Right lobe of liver (tissue), 6 donors: Measurements from ENCODE around the gene RTN4R. TPM values are rescaled to one million over a fixed set of nuclear protein-coding genes. Genes with fewer than 3 reads are reported as not detected.

ENCODE experiments used
- ATAC-seq, 4 donors: fragments of 200-7000 bp; cut with Tn5 transposase; one replicate each; pipeline ENCODE4 v1.9.1; 2020; ENCODE audit warnings: mild to moderate bottlenecking in 4 of 4, moderate library complexity in 4 of 4
- DNase-seq, 3 donors: peaks; one replicate each; pipeline ENCODE4 v3.0.0-alpha.2; 2020
- H3K27ac ChIP-seq, 3 donors: fragments of 200-600 bp; one replicate each; pipeline ENCODE4 v1.8.0; 2022
- H3K27me3 ChIP-seq, 2 donors: fragments of 200-600 bp; one replicate each; pipeline ENCODE4 v1.8.0; 2022
- H3K36me3 ChIP-seq, 4 donors: fragments of 200-600 bp; sonication (generic) in 1 of 4; one replicate each; pipeline versions ENCODE4 v1.5.1 to v1.8.0; 2017 to 2022; ENCODE audit warnings: control low read depth in 1 of 4
- H3K4me1 ChIP-seq, 4 donors: fragments of 200-600 bp; sonication (generic) in 1 of 4; one replicate each; pipeline versions ENCODE4 v1.5.1 to v1.8.0; 2017 to 2022; ENCODE audit warnings: control low read depth in 1 of 4
- H3K4me3 ChIP-seq, 3 donors: fragments of 200-600 bp; one replicate each; pipeline ENCODE4 v1.8.0; 2022
- H3K9me3 ChIP-seq, 4 donors: fragments of 200-600 bp; sonication (generic) in 1 of 4; one replicate each; pipeline versions ENCODE4 v1.5.1 to v1.8.0; 2017 to 2022; ENCODE audit warnings: control low read depth in 1 of 4
- POLR2A ChIP-seq: fragments of 450-650 bp; IDR thresholded peaks from one replicate; pipeline ENCODE4 v1.6.1; 2017; ENCODE audit warnings: antibody characterized with exemption, mild to moderate bottlenecking
- WGBS: methylation state at CpG from one replicate; pipeline ENCODE4 v1.1.6; 2018; ENCODE audit warnings: low coverage, low lambda C conversion rate; ENCODE audit not compliant: insufficient coverage; ENCODE audit errors: missing lambda C conversion rate; 5-methylcytosine and 5-hydroxymethylcytosine counted together
- intact Hi-C, 2 donors: fragments of 100-400 bp; cut with DNase I; formaldehyde crosslinking; loops; one replicate each; pipeline versions ENCODE4 v1.11.2 to v1.14.1; 2022
- total RNA-seq, 6 experiments: library from RNA; depleted of rRNA in 2 of 6; stranded (reverse); fragments of >200 nt in 2 of 6; fragmentation: NEBNext Ultra II Directional in 3 of 6; extraction: Animal tissue kit (Norgen Biotek cat#: 25700) in 3 of 6; gene quantifications; one replicate each; pipeline versions ENCODE4 v1.1.0 to v1.2.4, GENCODE V29; 2016 to 2023
- TF ChIP-seq, protein P1 (sequence below), 4 donors: fragments of 200-600 bp in 3 of 4; fragments of 450-650 bp in 1 of 4; IDR thresholded peaks; one replicate each; pipeline versions ENCODE4 v1.5.1 to v1.8.0; 2016 to 2022; ENCODE audit warnings: antibody characterized with exemption in 4 of 4, mild to moderate bottlenecking in 2 of 4
- donor health status: DM: no; HTN: yes; CAD: no.
- donor health status: DM: no; HTN: no; CAD: no.
- donor health status: DM: no; HTN: no; CAD: no.
- donor health status: DM: no; HTN: yes; CAD: no.
- donor health status: DM: no; HTN: yes; CAD: no.

Gene RTN4R
- total RNA-seq, 6 experiments from 2014 or later = 3.0 to 12.4 (median 8.5) TPM

DNA sequence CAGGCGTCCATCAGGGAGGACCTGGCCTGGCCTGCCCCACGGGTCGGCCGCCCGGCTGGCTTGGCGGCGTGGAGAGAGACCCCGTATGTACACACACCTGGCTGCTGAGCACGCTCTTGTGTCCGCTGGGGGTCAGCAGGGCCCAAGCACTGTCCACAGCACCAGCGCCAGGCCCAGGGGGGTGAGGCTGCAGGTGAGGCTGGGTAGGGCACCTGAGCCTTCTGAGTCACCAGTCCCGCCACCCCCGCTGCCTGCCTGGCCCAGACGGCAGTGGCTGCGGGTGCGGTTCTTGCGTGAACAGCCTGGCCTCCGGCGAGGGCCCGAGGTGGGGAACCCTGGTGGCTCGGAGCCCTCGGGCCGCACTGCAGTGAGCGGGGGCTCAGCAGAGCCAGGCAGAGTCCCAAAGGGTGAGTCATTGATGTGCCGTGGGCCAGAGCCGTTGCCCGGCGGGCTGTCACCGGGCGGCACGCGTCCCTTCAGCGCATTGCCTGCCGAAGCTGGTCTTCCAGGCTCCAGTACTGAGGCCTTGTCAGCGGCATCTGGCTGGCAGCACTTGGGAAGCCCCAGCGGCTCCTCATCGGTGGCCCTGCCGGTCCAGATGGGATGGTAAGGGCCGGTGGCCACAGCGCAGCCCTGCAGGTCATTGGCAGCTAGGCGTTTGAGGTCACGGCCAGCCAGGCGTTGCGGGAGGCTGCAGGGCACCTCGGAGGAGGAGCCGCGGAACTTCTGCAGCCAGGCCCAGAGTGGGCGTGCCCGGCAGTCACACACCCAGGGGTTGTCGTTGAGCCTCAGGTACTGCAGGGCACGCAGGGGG is 26.3 kb downstream of the RTN4R start:
- no peaks in the 10 kb centered on the region for H3K9me3 ChIP-seq
- WGBS = 44% methylated on average over 6 of the region's 51 CpGs
- no peak for TF ChIP-seq POLR2A
- TF ChIP-seq, protein P1, sequence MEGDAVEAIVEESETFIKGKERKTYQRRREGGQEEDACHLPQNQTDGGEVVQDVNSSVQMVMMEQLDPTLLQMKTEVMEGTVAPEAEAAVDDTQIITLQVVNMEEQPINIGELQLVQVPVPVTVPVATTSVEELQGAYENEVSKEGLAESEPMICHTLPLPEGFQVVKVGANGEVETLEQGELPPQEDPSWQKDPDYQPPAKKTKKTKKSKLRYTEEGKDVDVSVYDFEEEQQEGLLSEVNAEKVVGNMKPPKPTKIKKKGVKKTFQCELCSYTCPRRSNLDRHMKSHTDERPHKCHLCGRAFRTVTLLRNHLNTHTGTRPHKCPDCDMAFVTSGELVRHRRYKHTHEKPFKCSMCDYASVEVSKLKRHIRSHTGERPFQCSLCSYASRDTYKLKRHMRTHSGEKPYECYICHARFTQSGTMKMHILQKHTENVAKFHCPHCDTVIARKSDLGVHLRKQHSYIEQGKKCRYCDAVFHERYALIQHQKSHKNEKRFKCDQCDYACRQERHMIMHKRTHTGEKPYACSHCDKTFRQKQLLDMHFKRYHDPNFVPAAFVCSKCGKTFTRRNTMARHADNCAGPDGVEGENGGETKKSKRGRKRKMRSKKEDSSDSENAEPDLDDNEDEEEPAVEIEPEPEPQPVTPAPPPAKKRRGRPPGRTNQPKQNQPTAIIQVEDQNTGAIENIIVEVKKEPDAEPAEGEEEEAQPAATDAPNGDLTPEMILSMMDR (IDR thresholded peaks at IDR 0.05) = peak in 1 of 4 donors; percentile 6
- peaks cover 0 to 77% (median 11%) of the 10 kb centered on the region in 4 donors for H3K4me1 ChIP-seq
- H3K36me3 ChIP-seq = no peaks in the 10 kb centered on the region
- no peak overlapping the region for H3K27ac ChIP-seq
- peak in 3 of 4 donors; percentile 9 to 31 (median 10) for ATAC-seq
- H3K27me3 ChIP-seq = no peaks in the 10 kb centered on the region
- intact Hi-C loops = no loop called here
- H3K4me3 ChIP-seq = no peak overlapping the region
- peak; percentile 47 to 79 (median 69) for DNase-seq

GRCh38 chr22:20240900-20241299 is 27.2 kb downstream of the RTN4R start:
- Histone ChIP-seq H3K27ac (no peak overlapping the region), H3K36me3 (no peaks in the 10 kb centered on the region), H3K4me3 (no peak overlapping the region), H3K4me1 (peaks cover 0 to 77% (median 15%) of the 10 kb centered on the region in 4 donors), H3K27me3 (no peaks in the 10 kb centered on the region), H3K9me3 (no peaks in the 10 kb centered on the region)
- TF ChIP-seq POLR2A = no peak
- TF ChIP-seq, protein P1 (IDR thresholded peaks at IDR 0.05) = no peak
- whole genome bisulfite sequencing = no CpG with 5 or more reads among the region's 8 CpGs
- intact Hi-C loops = no loop called here
- ATAC-seq = no peak
- no peak for DNase-seq

DNA sequence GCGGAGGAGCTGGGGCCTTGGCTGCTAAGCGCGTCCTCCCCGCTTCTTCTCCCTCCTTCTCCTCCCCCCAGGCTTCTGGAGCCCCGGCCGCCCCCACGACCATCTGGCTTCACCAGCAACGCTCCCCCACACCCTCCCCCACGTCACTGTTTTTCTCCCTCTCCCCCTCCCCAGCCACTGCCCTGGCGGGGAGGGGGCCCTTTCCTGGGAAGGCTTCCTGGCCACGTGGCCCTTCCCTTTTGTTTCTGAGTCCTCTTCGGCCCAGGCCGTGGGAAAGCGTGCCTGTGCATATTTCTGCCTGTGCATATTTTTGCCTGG is 27.7 kb downstream of the RTN4R start:
- no peaks in the 10 kb centered on the region for H3K36me3 ChIP-seq
- TF ChIP-seq, protein P1 (IDR thresholded peaks at IDR 0.05) = no peak
- TF ChIP-seq POLR2A = no peak
- no peak overlapping the region for H3K4me3 ChIP-seq
- H3K27ac ChIP-seq = no peak overlapping the region
- DNase-seq = no peak
- no peaks in the 10 kb centered on the region for H3K27me3 ChIP-seq
- no peak for ATAC-seq
- H3K9me3 ChIP-seq = no peaks in the 10 kb centered on the region
- peaks cover 0 to 77% (median 15%) of the 10 kb centered on the region in 4 donors for H3K4me1 ChIP-seq
- WGBS = 49% methylated on average over 5 of the region's 14 CpGs
- intact Hi-C loops = no loop called here

DNA sequence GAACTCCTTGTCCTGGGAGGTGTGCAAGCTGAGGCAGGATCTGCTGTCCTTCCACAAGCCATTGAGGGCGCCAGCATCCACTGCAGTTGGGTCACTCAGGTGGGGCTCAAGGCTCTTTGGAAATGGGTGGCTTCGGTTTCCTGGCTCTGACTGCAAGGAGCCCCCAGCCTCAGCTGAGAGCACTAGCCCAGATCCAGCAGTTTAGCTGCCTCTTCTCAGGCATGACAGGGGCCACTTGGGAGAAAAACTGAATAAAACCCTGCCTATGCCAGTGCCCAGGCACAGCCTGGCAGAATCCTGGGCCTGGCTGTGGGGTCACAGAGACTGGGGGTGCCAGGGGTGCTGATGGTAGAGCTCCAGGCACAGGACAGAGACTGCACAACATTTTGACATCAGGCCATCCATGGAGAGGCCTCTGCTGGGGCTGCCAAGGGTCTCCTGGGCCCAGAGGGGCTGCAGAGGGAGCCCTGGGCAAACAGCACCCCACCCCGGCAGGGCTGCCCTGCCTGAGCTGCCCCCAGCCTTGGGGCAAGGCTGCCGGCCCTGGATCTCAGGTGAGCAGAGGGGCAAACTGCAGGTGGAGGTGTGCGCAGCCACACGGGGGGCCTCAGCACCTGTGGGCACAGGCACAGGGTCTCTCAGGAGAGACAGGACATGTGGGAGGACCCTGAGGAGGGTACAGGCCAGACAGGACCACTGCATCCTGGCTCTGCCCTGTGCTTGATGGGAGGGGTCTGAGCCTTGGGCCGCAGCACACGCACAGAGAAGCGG is 28.3 kb downstream of the RTN4R start:
- H3K27me3 ChIP-seq = no peaks in the 10 kb centered on the region
- TF ChIP-seq, protein P1 (IDR thresholded peaks at IDR 0.05) = no peak
- no peak for TF ChIP-seq POLR2A
- intact Hi-C loops = no loop called here
- WGBS = no CpG with 5 or more reads among the region's 9 CpGs
- H3K36me3 ChIP-seq = no peaks in the 10 kb centered on the region
- DNase-seq (no peak), ATAC-seq (no peak)
- H3K9me3 ChIP-seq = no peaks in the 10 kb centered on the region
- peaks cover 0 to 75% (median 14%) of the 10 kb centered on the region in 4 donors for H3K4me1 ChIP-seq
- H3K27ac ChIP-seq = peak overlapping the region in 1 of 3 donors; percentile 78
- H3K4me3 ChIP-seq = no peak overlapping the region
